ENCODE data around the gene LNPK.
"Not testable (repeated sequence)": the region's sequence is repeated elsewhere in the genome, so short reads cannot be mapped to it uniquely, and the experiment has no call there.

LNPK gene

DNA sequence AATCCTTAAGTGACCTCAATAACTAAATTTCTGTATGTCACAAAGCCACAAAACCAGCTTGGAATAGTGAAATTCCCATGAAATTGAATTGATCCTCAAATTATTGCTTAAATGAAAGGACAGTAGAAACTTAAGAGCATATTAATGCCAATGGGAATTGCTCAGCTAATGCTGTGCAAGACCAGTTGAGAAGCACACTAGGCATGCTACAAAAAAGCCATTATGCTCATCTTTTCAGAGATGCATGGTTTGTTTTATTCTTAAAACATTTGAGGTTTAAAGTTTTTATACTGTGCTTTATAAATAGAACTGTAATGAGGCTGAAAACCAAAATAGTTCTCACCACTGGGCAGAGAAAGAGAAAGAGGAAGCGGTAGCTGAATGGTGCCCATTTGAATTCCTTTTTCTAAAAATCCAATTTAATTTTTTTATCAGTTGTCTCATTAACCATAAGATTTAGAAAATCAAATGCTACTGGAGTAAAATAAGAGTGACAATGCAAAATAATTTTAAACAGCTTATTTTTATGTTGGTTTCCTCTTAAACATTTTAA lies 98.6 kb downstream of the LNPK start:
- H3K4me3 ChIP-seq (ENCODE audit: low read depth, low read length) = no peak overlapping the region
- DNase-seq (ENCODE audit: low read depth) = no peak
- TF ChIP-seq, protein P1, sequence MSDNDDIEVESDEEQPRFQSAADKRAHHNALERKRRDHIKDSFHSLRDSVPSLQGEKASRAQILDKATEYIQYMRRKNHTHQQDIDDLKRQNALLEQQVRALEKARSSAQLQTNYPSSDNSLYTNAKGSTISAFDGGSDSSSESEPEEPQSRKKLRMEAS (IDR thresholded peaks at IDR 0.05; ENCODE audit: low read depth, low read length) = no peak
- no peak for TF ChIP-seq MYC (IDR thresholded peaks at IDR 0.05; ENCODE audit: low read depth, low read length)
- no peak for TF ChIP-seq POLR2A (IDR thresholded peaks at IDR 0.05; ENCODE audit: extremely low read depth, insufficient read length)
- TF ChIP-seq, protein P2, sequence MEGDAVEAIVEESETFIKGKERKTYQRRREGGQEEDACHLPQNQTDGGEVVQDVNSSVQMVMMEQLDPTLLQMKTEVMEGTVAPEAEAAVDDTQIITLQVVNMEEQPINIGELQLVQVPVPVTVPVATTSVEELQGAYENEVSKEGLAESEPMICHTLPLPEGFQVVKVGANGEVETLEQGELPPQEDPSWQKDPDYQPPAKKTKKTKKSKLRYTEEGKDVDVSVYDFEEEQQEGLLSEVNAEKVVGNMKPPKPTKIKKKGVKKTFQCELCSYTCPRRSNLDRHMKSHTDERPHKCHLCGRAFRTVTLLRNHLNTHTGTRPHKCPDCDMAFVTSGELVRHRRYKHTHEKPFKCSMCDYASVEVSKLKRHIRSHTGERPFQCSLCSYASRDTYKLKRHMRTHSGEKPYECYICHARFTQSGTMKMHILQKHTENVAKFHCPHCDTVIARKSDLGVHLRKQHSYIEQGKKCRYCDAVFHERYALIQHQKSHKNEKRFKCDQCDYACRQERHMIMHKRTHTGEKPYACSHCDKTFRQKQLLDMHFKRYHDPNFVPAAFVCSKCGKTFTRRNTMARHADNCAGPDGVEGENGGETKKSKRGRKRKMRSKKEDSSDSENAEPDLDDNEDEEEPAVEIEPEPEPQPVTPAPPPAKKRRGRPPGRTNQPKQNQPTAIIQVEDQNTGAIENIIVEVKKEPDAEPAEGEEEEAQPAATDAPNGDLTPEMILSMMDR (IDR thresholded peaks at IDR 0.05; ENCODE audit: low read depth, low read length) = no peak

DNA sequence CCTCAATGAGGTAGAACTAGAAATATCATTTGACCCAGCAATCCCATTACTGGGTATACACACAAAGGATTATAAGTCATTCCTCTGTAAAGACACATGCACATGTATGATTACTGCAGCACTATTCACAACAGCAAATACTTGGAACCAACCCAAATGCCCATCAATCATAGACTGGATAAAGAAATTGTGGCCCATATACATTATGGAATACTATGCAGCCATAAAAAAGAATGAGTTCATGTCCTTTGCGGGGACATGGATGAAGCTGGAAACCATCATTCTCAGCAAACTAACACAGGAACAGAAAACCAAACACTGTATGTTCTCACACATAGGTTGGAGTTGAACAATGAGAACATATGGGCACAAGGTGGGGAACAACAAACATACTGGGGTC lies 106.1 kb downstream of the LNPK start:
- not testable (repeated sequence) for DNase-seq (ENCODE audit: low read depth); H3K4me3 ChIP-seq (ENCODE audit: low read depth, low read length)

DNA sequence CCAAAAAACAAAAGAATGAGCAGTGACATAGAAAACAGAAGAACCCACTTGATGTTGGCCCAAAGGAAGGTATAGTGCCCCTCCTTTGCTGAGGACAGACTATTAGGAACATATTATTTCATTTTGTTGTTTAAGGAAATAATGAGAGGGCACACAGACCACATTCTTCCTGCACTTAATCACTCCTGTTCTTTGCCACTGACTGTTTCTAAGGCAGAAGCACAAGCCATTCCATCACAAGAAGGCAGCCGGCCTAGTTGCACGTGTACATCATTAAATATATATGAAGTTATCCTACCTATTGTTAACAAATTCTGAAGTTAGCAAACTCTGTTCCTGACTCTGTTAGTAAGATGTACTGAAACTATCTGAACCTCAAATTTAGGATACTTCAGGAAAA lies 110.0 kb downstream of the LNPK start:
- TF ChIP-seq POLR2A (IDR thresholded peaks at IDR 0.05; ENCODE audit: extremely low read depth, insufficient read length) = no peak
- TF ChIP-seq, protein P2 (IDR thresholded peaks at IDR 0.05; ENCODE audit: low read depth, low read length) = no peak
- no peak overlapping the region for H3K4me3 ChIP-seq (ENCODE audit: low read depth, low read length)
- DNase-seq (ENCODE audit: low read depth) = no peak

DNA sequence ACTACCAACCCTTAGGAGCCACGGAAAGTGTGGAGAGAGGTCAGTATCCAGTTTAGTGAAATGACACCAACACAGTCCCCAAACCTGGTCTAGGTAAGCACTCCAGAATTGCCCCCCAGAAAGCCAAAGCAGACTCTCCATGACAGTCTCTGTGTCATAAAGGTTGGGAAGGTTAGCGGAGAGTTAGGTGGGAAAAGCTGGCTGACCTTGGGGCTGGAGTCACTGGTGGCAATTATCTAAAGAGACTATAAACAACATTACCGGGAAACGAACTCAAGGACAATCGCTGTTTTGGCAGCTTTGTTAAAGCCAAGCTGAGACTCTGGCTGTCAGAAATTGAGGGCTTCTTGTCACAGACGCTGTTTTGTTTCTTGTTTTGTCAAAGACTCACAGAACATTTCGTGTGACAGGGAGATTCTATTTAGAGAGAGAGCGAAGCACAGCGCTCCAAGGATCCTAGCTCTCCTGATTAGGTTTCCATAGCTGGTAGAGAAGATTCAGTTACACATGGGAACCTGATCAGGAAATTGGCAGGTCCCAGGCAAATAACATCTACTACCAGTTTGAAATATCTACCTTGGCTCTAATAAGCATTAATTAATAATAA lies 111.3 kb downstream of the LNPK start:
- TF ChIP-seq, protein P2 (IDR thresholded peaks at IDR 0.05; ENCODE audit: low read depth, low read length) = no peak
- TF ChIP-seq, protein P1 (IDR thresholded peaks at IDR 0.05; ENCODE audit: low read depth, low read length) = no peak
- TF ChIP-seq MYC (IDR thresholded peaks at IDR 0.05; ENCODE audit: low read depth, low read length) (no peak), POLR2A (IDR thresholded peaks at IDR 0.05; ENCODE audit: extremely low read depth, insufficient read length) (no peak)
- H3K4me3 ChIP-seq (ENCODE audit: low read depth, low read length) = no peak overlapping the region
- no peak for DNase-seq (ENCODE audit: low read depth)

DNA sequence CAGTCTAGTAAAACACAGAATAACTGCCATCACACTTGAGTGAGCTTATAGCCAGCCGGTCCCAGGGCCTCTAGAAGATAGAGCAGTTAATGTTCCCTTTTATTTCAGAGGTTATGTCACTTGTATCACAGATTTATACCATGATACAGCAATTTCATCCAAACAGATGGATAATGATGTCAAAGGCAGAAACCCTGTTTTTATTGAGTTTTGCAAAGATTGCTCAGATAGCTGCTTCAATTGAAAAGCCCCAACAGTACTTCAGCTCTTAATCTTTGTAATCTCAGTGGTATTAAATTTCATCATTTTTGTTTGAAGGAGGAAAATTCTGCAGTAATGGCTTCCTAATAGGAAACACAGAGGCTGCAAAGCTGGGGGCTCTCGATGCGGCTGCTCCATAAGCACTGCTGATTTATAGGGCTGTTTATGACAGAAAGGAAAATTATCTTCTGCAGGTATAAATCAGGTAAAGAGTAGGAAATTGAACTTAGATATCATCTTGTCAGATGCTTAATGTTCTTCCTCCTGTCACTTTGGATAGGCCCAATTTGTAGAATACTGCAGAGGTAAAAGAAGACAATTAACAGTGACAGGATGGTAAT lies 112.3 kb downstream of the LNPK start:
- H3K4me3 ChIP-seq (ENCODE audit: low read depth, low read length) = no peak overlapping the region
- DNase-seq (ENCODE audit: low read depth) = no peak

DNA sequence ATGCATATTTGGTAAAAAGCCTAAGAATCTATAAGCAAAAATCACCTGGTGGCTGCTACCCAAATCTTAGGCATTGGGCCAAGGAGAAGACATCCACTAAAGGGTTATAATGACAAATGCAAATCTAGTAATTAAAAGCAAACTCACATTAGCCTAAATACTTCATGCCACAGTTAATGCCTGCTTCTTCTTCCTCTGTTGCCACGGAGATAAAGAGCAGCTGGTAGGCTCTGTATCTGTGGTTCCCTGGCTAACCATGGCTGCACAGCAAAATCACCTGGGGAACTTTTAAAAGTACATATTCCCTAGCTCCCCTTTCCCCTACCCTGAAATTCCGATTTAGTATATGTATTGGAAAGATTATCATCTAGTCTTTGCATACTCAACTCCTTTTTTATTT lies 114.3 kb downstream of the LNPK start:
- TF ChIP-seq, protein P1 (IDR thresholded peaks at IDR 0.05; ENCODE audit: low read depth, low read length) = no peak
- no peak for TF ChIP-seq POLR2A (IDR thresholded peaks at IDR 0.05; ENCODE audit: extremely low read depth, insufficient read length)
- TF ChIP-seq, protein P2 (IDR thresholded peaks at IDR 0.05; ENCODE audit: low read depth, low read length) = no peak
- TF ChIP-seq MYC (IDR thresholded peaks at IDR 0.05; ENCODE audit: low read depth, low read length) = no peak
- no peak overlapping the region for H3K4me3 ChIP-seq (ENCODE audit: low read depth, low read length)
- DNase-seq (ENCODE audit: low read depth) = no peak

More for the DNA sequence above, 112.3 kb downstream of the LNPK start:
- TF ChIP-seq, protein P1 (IDR thresholded peaks at IDR 0.05; ENCODE audit: low read depth, low read length) = no peak
- TF ChIP-seq, protein P2 (IDR thresholded peaks at IDR 0.05; ENCODE audit: low read depth, low read length) = no peak
- TF ChIP-seq POLR2A (IDR thresholded peaks at IDR 0.05; ENCODE audit: extremely low read depth, insufficient read length) = no peak
- TF ChIP-seq MYC (IDR thresholded peaks at IDR 0.05; ENCODE audit: low read depth, low read length) = no peak

Measured in NB4 (cell line).